Ascending aorta (tissue), 2 donors: ENCODE measurements around the gene SIN3A. TPM values are rescaled to one million over a fixed set of nuclear protein-coding genes. Genes with fewer than 3 reads are reported as not detected.
"Not testable (repeated sequence)": the region's sequence is repeated elsewhere in the genome, so short reads cannot be mapped to it uniquely, and the experiment has no call there.

ENCODE experiments used
- DNase-seq, 2 donors: peaks; one replicate each; pipeline ENCODE4 v3.0.0-alpha.2; 2019; ENCODE audit warnings: low spot score in 2 of 2
- H3K27ac ChIP-seq, 2 donors: fragments of 200-600 bp; sonication (generic); one replicate each; pipeline ENCODE4 v1.5.1; 2016 to 2017; ENCODE audit warnings: mild to moderate bottlenecking in 1 of 2
- H3K27me3 ChIP-seq: fragments of 200-600 bp; sonication (generic); one replicate; pipeline ENCODE4 v1.5.1; 2017
- H3K36me3 ChIP-seq, 2 donors: fragments of 200-600 bp; sonication (generic); one replicate each; pipeline ENCODE4 v1.5.1; 2016
- H3K4me1 ChIP-seq, 2 donors: fragments of 200-600 bp; sonication (generic); one replicate each; pipeline ENCODE4 v1.5.1; 2016 to 2017; ENCODE audit warnings: mild to moderate bottlenecking in 1 of 2
- H3K4me3 ChIP-seq, 2 donors: fragments of 200-600 bp; sonication (generic); one replicate each; pipeline ENCODE4 v1.5.1; 2016 to 2017; ENCODE audit warnings: mild to moderate bottlenecking in 1 of 2
- H3K9me3 ChIP-seq, 2 donors: fragments of 200-600 bp; sonication (generic); one replicate each; pipeline ENCODE4 v1.5.1; 2016
- intact Hi-C: fragments of 100-400 bp; cut with DNase I; formaldehyde crosslinking; loops from one replicate; pipeline ENCODE4 v1.15.1; 2023
- total RNA-seq: library from RNA; depleted of rRNA; stranded (reverse); fragments of >200 nt; gene quantifications from one replicate; pipeline ENCODE4 v1.1.0, GENCODE V29; 2016
- TF ChIP-seq, protein P1 (sequence below), 3 experiments: fragments of 200-600 bp in 2 of 3; fragments of 450-650 bp in 1 of 3; sonication (generic) in 2 of 3; IDR thresholded peaks; one replicate each; pipeline ENCODE4 v1.5.1; 2016 to 2019; ENCODE audit warnings: antibody characterized with exemption in 3 of 3, mild to moderate bottlenecking in 1 of 3, moderate library complexity in 1 of 3

The SIN3A gene
- total RNA-seq, 1 donor from 2014 or later: 41.0 TPM

DNA sequence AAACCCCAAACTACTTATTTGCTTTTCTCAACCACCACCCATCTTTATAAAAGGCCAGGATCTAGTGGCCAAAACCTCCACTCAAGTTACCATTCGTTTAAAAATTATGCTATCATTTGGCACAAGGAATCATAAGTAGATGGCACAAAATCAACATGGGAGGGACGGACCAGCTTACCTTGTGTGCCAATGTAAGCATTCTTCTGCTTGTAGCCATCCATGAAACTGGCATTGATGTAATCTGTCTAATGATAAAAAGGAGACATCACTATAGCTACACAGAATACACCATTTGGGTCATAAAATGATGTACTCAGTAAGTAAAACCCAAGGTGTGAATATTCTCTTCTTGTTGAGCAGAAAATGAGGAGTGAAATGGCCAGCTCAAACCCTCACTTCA, 28.2 kb upstream of the SIN3A start:
- H3K4me3 ChIP-seq: no peak overlapping the region
- TF ChIP-seq, protein P1, sequence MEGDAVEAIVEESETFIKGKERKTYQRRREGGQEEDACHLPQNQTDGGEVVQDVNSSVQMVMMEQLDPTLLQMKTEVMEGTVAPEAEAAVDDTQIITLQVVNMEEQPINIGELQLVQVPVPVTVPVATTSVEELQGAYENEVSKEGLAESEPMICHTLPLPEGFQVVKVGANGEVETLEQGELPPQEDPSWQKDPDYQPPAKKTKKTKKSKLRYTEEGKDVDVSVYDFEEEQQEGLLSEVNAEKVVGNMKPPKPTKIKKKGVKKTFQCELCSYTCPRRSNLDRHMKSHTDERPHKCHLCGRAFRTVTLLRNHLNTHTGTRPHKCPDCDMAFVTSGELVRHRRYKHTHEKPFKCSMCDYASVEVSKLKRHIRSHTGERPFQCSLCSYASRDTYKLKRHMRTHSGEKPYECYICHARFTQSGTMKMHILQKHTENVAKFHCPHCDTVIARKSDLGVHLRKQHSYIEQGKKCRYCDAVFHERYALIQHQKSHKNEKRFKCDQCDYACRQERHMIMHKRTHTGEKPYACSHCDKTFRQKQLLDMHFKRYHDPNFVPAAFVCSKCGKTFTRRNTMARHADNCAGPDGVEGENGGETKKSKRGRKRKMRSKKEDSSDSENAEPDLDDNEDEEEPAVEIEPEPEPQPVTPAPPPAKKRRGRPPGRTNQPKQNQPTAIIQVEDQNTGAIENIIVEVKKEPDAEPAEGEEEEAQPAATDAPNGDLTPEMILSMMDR (IDR thresholded peaks at IDR 0.05): no peak
- no peaks in the 10 kb centered on the region for H3K27me3 ChIP-seq
- H3K27ac ChIP-seq: no peak overlapping the region
- intact Hi-C loops: no loop called here
- no peaks in the 10 kb centered on the region for H3K9me3 ChIP-seq
- H3K36me3 ChIP-seq: peaks cover 20 to 37% of the 10 kb centered on the region in 2 donors
- H3K4me1 ChIP-seq: no peaks in the 10 kb centered on the region
- no peak for DNase-seq

DNA sequence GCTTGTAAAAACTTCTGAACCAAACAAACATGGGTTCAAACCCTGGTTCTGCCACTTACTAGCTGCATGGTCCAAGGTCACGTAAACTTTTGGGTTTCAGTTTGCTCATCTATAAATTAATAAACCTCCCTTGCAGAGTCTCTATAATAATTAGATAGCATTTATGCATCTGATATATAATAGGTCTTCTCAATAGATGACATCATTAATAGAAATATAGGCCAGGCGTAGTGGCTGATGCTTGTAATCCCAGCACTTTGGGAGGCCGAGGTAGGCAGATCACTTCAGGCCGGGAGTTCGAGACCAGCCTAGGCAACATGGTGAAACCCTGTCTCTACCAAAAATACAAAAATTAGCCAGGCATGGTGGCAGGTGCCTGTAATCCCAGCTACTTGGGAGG, 25.6 kb upstream of the SIN3A start:
- H3K9me3 ChIP-seq, H3K27ac ChIP-seq, DNase-seq, H3K27me3 ChIP-seq, H3K4me3 ChIP-seq, intact Hi-C loops, H3K4me1 ChIP-seq: not testable (repeated sequence)
- peaks cover 29 to 47% of the 10 kb centered on the region in 2 donors for H3K36me3 ChIP-seq

DNA sequence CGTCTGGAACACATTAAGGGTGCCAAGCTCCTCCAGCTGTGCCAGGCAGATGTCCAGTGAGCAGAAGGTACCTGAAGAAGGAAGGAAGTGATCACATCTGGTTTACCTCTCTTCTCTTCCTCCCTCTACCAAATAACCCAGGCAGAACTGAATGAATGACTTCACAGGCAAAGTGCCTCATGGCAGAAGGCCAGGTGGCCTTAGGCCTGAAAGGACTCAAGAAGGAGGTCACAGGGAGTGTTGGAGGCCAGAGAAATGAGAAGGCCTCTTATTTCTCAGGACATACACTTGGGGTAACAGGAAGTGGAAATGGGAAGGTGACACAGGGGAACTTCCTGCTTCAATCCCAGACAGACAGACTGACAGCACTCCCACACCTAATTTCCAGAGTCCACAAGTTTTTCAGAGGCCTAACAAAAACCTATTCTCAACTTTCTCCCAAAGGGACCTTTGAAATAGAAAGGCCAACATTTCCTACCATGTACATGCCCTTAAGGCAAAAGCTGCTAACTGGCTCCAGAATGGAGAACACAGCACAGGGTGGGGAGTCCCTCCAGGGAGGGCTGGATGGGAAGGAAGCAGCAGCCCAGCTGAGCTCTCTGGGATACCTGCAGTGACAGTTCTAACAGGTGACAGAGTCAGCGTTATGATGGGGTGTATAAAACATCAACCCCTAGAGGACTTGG, 17.6 kb upstream of the SIN3A start:
- TF ChIP-seq, protein P1 (IDR thresholded peaks at IDR 0.05): no peak
- no peaks in the 10 kb centered on the region for H3K9me3 ChIP-seq
- no peaks in the 10 kb centered on the region for H3K27me3 ChIP-seq
- peak overlapping the region in 1 of 2 donors; percentile 11 for H3K27ac ChIP-seq
- peaks cover 69 to 76% of the 10 kb centered on the region in 2 donors for H3K36me3 ChIP-seq
- H3K4me1 ChIP-seq: no peaks in the 10 kb centered on the region
- intact Hi-C loops: no loop called here
- no peak overlapping the region for H3K4me3 ChIP-seq
- DNase-seq: no peak

DNA sequence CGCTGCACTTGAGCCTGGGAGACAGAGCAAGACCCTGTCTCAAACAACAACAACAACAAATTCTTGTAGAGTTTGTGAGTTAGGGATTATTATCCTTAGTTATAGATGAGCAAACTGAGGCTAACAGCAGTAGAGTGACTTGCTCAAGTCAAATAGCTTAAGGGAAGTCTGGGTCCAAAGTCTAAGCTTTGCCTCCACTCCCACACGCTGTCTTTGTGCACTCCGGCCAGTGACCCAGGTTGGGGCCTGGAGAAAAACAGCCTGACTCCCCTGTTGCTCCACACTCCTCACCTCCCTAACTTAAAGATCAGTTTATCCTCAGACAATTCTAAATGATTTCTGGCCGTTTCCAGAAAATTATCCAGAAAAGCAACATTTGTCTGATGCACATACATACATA, 9.2 kb upstream of the SIN3A start:
- intact Hi-C loops: no loop called here
- H3K9me3 ChIP-seq: no peaks in the 10 kb centered on the region
- TF ChIP-seq, protein P1 (IDR thresholded peaks at IDR 0.05): no peak
- no peak for DNase-seq
- H3K36me3 ChIP-seq: no peaks in the 10 kb centered on the region
- peaks cover 0 to 20% of the 10 kb centered on the region in 2 donors for H3K4me1 ChIP-seq
- peak overlapping the region in 1 of 2 donors; percentile 66 for H3K27ac ChIP-seq
- H3K27me3 ChIP-seq: no peaks in the 10 kb centered on the region
- H3K4me3 ChIP-seq: no peak overlapping the region

DNA sequence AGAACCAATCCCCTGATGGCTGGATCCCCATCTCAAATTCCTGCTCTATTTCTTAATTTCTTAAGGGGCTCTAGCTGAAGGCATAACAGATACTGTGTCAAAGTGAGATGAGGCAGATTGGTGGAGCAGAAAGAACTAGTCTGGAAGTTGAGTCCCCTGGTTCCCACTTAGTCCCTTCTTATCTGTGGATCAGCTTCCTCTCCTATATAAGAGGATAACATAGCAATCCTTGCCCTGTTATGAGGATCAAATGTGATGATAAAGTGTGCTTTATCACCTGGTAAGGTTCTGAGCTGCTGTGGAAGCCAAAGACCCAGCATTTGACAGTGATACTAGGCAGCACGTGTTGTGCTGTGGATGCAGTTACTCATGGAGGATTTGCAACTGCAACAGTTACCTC, 8.1 kb upstream of the SIN3A start:
- TF ChIP-seq, protein P1 (IDR thresholded peaks at IDR 0.05): no peak
- DNase-seq: no peak
- intact Hi-C loops: loop anchor here (5.0 to 10.0 kb wide), 3 partner anchors 238 to 435 kb away; partner anchors contain the start of genes C15orf39 and PPCDC
- Histone ChIP-seq H3K9me3 (no peaks in the 10 kb centered on the region), H3K27ac (no peak overlapping the region), H3K4me3 (no peak overlapping the region), H3K4me1 (peaks cover 0 to 20% of the 10 kb centered on the region in 2 donors), H3K36me3 (no peaks in the 10 kb centered on the region), H3K27me3 (no peaks in the 10 kb centered on the region)

DNA sequence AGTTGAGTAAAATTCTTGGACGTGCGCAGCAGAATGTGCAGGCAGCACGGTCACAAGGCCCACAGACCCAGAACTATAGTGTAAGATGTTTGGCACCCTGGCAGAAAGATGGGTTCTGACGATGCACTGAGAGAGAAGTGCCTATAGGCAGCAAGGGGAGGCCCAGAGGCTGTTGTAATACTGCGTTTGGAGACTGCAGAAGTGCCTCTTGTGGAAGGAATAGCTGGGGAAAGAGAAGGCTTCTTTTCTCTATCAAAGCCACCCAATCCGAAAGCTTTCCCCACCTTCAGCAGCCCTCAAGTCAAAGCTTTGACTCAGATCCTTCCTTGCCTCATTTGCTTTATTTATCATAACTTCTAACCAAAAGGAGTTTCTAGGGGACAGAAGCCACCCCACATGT, 5.2 kb upstream of the SIN3A start:
- peak in 1 of 2 donors; percentile 46 for DNase-seq
- H3K4me1 ChIP-seq: peaks cover 2 to 18% of the 10 kb centered on the region in 2 donors
- TF ChIP-seq, protein P1 (IDR thresholded peaks at IDR 0.05): no peak
- intact Hi-C loops: loop anchor here (5.0 to 10.0 kb wide), 3 partner anchors 241 to 432 kb away; partner anchors contain the start of genes C15orf39 and PPCDC
- H3K27me3 ChIP-seq: no peaks in the 10 kb centered on the region
- no peaks in the 10 kb centered on the region for H3K9me3 ChIP-seq
- no peaks in the 10 kb centered on the region for H3K36me3 ChIP-seq
- H3K4me3 ChIP-seq: peak overlapping the region; percentile 77 to 96
- peak overlapping the region; percentile 97 to 98 for H3K27ac ChIP-seq
